Measurements from ENCODE around the gene PLA2G6.

The PLA2G6 gene, protein sequence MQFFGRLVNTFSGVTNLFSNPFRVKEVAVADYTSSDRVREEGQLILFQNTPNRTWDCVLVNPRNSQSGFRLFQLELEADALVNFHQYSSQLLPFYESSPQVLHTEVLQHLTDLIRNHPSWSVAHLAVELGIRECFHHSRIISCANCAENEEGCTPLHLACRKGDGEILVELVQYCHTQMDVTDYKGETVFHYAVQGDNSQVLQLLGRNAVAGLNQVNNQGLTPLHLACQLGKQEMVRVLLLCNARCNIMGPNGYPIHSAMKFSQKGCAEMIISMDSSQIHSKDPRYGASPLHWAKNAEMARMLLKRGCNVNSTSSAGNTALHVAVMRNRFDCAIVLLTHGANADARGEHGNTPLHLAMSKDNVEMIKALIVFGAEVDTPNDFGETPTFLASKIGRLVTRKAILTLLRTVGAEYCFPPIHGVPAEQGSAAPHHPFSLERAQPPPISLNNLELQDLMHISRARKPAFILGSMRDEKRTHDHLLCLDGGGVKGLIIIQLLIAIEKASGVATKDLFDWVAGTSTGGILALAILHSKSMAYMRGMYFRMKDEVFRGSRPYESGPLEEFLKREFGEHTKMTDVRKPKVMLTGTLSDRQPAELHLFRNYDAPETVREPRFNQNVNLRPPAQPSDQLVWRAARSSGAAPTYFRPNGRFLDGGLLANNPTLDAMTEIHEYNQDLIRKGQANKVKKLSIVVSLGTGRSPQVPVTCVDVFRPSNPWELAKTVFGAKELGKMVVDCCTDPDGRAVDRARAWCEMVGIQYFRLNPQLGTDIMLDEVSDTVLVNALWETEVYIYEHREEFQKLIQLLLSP

DNA sequence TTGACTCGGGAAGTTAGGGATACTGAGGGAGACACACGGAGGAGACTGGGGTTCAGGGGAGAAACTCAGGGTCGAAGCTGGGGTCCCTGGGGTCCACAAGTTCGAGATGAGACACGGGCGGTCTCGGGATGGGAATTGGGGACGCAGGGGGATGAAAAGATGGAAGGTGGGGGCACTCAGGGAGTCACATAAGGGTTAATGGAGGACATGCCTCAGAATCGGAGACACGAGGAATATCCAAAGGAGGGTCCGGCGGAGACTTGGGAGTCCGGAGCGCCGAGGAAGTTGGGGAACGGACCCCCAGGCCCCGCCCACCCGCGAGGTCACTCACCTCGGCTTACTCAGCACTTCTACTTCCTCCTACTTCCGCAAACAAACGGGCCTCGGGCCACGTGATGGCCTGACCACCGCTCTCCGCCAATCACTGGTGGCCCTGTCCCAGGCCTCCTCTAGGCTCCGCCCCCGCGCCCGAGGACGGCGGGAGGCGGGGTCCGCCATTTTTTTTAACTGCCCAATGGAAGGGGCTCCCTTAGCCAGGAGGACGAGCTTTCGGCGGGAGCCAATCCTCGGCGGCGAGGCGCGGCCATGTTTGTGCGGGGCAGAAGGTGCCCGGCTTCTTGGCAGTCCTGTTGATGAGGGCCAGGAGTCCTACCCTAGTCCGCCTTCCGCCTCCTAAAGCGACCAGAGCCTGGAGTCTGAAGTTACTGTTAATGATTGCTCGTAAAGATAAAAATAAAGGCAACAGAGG lies at the start of gene PLA2G6:
Gene PLA2G6, minus strand, starts transcription at position 378 of the 748 bp plus-strand sequence. CDS start 12,404 bp downstream, outside the sequence.
- TF ChIP-seq, protein P1, sequence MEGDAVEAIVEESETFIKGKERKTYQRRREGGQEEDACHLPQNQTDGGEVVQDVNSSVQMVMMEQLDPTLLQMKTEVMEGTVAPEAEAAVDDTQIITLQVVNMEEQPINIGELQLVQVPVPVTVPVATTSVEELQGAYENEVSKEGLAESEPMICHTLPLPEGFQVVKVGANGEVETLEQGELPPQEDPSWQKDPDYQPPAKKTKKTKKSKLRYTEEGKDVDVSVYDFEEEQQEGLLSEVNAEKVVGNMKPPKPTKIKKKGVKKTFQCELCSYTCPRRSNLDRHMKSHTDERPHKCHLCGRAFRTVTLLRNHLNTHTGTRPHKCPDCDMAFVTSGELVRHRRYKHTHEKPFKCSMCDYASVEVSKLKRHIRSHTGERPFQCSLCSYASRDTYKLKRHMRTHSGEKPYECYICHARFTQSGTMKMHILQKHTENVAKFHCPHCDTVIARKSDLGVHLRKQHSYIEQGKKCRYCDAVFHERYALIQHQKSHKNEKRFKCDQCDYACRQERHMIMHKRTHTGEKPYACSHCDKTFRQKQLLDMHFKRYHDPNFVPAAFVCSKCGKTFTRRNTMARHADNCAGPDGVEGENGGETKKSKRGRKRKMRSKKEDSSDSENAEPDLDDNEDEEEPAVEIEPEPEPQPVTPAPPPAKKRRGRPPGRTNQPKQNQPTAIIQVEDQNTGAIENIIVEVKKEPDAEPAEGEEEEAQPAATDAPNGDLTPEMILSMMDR (IDR thresholded peaks at IDR 0.05), result no peak
- peak within 1 kb of the TSS; percentile 69 for H3K4me3 ChIP-seq
- H3K27ac ChIP-seq, result peak within 1 kb of the TSS; percentile 79 to 88
- peak; percentile 100 for DNase-seq (ENCODE audit: low spot score)

DNA sequence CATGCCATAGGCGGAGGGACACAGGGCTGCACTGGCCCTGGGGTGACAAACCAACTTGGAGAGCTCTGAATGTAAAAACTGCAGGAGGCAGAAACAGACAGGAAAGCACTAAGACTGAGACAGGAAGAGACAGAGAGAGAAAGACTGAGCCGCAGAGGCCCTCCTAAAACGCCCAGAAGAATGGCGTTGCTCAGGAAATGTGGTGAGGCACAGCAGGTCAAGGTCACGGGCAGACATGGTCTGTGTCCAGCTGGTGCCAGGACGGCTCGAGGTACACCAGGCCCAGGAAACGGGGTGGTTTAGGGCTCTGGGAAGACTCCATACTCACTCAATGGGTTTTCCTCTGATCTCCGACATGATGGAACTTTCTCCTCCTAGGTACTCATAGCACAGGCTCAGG lies 49.3 kb upstream of the PLA2G6 start:
- TF ChIP-seq, protein P1 (IDR thresholded peaks at IDR 0.05), result no peak
- DNase-seq (ENCODE audit: low spot score), result no peak
- Histone ChIP-seq H3K27ac (peak overlapping the region; percentile 18 to 34), H3K4me3 (no peak overlapping the region)

- DNase-seq (ENCODE audit: low spot score), result no peak
- TF ChIP-seq, protein P1 (IDR thresholded peaks at IDR 0.05), result no peak
- H3K4me3 ChIP-seq, result no peak overlapping the region
- H3K27ac ChIP-seq, result peak overlapping the region; percentile 18 to 34
Measured at GRCh38 chr22:38230108-38230825, 48.6 kb upstream of the PLA2G6 start.

DNA sequence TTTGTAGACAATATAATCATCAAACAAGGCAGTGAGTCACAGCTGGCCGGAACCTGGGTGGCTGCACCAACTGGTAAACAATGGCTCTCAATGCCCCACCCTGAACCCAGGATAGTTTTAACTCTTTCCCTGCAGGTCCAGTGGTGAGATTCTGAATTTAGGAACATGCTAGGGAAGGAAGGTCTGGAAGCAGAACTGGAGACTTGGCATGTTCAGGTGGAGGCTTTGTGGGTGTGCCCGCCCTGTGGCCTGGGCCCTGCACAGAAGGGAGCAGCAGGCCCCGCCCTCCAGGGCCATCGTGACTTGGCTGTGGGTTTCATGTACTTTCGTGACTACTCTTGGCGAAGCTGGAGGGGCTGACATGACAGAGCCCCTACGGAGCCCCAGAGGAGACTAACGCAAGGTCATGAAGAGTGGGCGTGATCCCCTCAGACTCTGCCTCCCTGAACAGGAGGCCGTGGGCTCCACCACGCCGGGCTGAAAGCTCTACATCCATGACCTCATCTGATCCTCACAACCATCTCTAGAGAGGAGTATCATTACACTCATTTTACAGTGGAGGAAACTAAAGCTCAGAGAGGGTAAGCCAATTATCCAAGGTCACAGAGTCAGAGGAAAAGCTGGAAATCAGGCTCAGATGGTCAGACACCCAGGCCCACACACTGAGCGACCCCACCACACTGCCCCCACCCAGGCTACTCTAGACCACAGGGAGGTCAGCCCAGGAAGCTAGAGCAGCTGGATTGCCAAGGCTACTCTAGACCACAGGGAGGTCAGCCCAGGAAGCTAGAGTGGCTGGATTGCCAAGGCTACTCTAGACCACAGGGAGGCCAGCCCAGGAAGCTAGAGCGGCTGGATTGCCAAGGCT lies 47.5 kb upstream of the PLA2G6 start:
- no peak for DNase-seq (ENCODE audit: low spot score)
- TF ChIP-seq, protein P1 (IDR thresholded peaks at IDR 0.05), result no peak
- H3K27ac ChIP-seq, result peak overlapping the region; percentile 78 to 82
- no peak overlapping the region for H3K4me3 ChIP-seq

DNA sequence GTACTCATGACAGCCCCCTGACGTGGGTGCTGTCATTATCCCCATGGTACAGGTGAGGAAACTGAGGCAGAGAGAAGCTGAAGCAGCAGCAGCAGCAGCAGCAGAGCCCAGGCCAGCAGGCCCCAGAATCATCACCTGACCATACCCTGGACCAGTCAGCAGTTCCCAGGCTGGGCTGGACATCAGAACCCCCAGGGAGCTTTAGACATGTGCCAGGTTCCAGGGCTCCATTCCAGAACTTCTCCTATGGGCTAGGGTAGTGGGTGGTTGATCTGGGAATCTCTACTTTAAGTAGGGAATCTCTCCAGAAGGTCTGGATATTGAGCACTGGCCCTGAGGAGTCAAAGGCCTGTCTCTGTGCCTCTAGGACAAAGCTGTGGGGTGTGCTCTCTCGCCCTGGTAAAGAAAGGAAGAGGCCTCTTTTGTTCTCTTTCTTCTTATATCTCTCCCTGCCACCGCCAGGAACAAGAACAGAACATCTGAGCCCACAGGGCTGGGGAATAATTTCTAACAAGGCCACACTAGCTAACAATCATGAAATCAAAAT lies 46.8 kb upstream of the PLA2G6 start:
- peak overlapping the region; percentile 78 to 82 for H3K27ac ChIP-seq
- TF ChIP-seq, protein P1 (IDR thresholded peaks at IDR 0.05), result no peak
- DNase-seq (ENCODE audit: low spot score), result no peak
- no peak overlapping the region for H3K4me3 ChIP-seq
